SK-N-MC (cell line): Measurements from ENCODE around the gene TRPT1.

ENCODE experiments used
- EZH2 ChIP-seq: fragments of 200-600 bp; sonication (generic); IDR thresholded peaks from one replicate; pipeline ENCODE4 v1.6.1; 2017; ENCODE audit warnings: antibody characterized with exemption
- FOXP2 ChIP-seq: optimal IDR thresholded peaks from 2 replicates; pipeline ENCODE3; 2011; ENCODE audit warnings: mild to moderate bottlenecking, moderate library complexity; ENCODE audit not compliant: insufficient read depth; ENCODE audit errors: extremely low read length, control extremely low read depth
- POLR2AphosphoS5 ChIP-seq: IDR thresholded peaks from 2 replicates; pipeline ENCODE4 v1.6.1; 2012; ENCODE audit warnings: mild to moderate bottlenecking, low read depth, low read length, borderline replicate concordance

DNA sequence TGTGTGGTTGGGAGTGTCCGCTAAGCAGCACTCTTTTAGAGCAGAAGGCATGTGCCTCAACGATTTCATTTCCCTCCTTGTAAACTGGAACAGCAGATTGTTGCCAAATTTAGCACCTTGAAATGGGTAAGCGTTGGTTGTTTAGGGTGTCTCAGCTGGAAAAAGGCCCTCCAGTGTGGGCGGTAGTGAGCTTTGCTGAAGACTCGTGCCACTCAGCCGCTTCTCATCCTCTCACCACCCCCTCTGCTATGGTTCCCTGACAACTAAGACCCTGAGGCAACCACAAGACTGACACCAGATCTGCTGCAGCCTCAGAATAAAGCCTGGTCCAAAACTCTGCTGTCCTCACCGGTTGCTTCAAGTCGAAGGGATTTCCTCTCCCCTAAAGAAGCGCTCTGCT lies 29.4 kb downstream of the TRPT1 start:
- TF ChIP-seq EZH2 = no peak
- no peak for TF ChIP-seq POLR2AphosphoS5
- no peak for TF ChIP-seq FOXP2
